ENCODE data around the gene PGR.

- TF ChIP-seq, protein P1, sequence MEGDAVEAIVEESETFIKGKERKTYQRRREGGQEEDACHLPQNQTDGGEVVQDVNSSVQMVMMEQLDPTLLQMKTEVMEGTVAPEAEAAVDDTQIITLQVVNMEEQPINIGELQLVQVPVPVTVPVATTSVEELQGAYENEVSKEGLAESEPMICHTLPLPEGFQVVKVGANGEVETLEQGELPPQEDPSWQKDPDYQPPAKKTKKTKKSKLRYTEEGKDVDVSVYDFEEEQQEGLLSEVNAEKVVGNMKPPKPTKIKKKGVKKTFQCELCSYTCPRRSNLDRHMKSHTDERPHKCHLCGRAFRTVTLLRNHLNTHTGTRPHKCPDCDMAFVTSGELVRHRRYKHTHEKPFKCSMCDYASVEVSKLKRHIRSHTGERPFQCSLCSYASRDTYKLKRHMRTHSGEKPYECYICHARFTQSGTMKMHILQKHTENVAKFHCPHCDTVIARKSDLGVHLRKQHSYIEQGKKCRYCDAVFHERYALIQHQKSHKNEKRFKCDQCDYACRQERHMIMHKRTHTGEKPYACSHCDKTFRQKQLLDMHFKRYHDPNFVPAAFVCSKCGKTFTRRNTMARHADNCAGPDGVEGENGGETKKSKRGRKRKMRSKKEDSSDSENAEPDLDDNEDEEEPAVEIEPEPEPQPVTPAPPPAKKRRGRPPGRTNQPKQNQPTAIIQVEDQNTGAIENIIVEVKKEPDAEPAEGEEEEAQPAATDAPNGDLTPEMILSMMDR (conservative IDR thresholded peaks at IDR 0.05; ENCODE audit: low read depth, low read length), result no peak
- TF ChIP-seq EZH2 (IDR thresholded peaks at IDR 0.05; ENCODE audit: borderline replicate concordance, low read depth, low read length, poor library complexity, severe bottlenecking), result no peak
Observed at GRCh38 chr11:101030015-101030414, 99.6 kb downstream of the PGR start.
